DOHH2 (cell line): ENCODE measurements around the gene DCAF6.

ENCODE experiments used
- H3F3A ChIP-seq: fragments of 200-600 bp; sonication (generic), shearing (Covaris generic); 2 replicates; pipeline ENCODE4 v1.6.0; 2016; ENCODE audit warnings: antibody characterized with exemption, mild to moderate bottlenecking; ENCODE audit not compliant: control insufficient read depth, insufficient read depth
- H3K27ac ChIP-seq: fragments of 200-600 bp; sonication (generic); 2 replicates; pipeline ENCODE4 v1.5.1; 2014; ENCODE audit warnings: low read depth, mild to moderate bottlenecking, low read length, moderate library complexity
- H3K27me3 ChIP-seq: fragments of 200-600 bp; sonication (generic); 2 replicates; pipeline ENCODE4 v1.6.1; 2014; ENCODE audit warnings: mild to moderate bottlenecking, low read length, mixed read lengths; ENCODE audit not compliant: control insufficient read depth
- H3K36me3 ChIP-seq: fragments of 200-600 bp; sonication (generic); 2 replicates; pipeline ENCODE4 v1.6.1; 2014; ENCODE audit warnings: mild to moderate bottlenecking, low read length, moderate library complexity, mixed read lengths; ENCODE audit not compliant: control insufficient read depth
- H3K4me1 ChIP-seq: fragments of 200-600 bp; sonication (generic); 2 replicates; pipeline ENCODE4 v1.6.1; 2014; ENCODE audit warnings: mild to moderate bottlenecking, low read length, mixed read lengths; ENCODE audit not compliant: control insufficient read depth
- H3K4me2 ChIP-seq: fragments of 200-600 bp; sonication (generic); 2 replicates; pipeline ENCODE4 v1.6.0; 2014; ENCODE audit warnings: mild to moderate bottlenecking, low read length, moderate library complexity
- H3K4me3 ChIP-seq: fragments of 200-600 bp; sonication (generic); 2 replicates; pipeline ENCODE4 v1.5.1; 2014; ENCODE audit warnings: mild to moderate bottlenecking, low read length, mixed read lengths
- H3K79me2 ChIP-seq: fragments of 200-600 bp; sonication (generic); 2 replicates; pipeline ENCODE4 v1.6.1; 2014; ENCODE audit warnings: mild to moderate bottlenecking, low read length, mixed read lengths; ENCODE audit not compliant: control insufficient read depth
- H3K9me2 ChIP-seq: fragments of 200-600 bp; sonication (generic); replicated peaks from 2 replicates; pipeline ENCODE4 v1.6.1; 2014; ENCODE audit warnings: mild to moderate bottlenecking, low read length, mixed read lengths; ENCODE audit not compliant: control insufficient read depth
- H3K9me3 ChIP-seq: fragments of 200-600 bp; sonication (generic); 2 replicates; pipeline ENCODE4 v1.6.1; 2014; ENCODE audit warnings: antibody characterized with exemption, low read length, mixed read lengths; ENCODE audit not compliant: control insufficient read depth, insufficient read depth
- H4K20me1 ChIP-seq: fragments of 200-600 bp; sonication (generic); 2 replicates; pipeline ENCODE4 v1.6.0; 2014; ENCODE audit warnings: low read depth, mild to moderate bottlenecking, antibody characterized with exemption, low read length, moderate library complexity; ENCODE audit not compliant: control insufficient read depth, insufficient read depth
- CTCF ChIP-seq: fragments of 200-600 bp; sonication (generic); IDR thresholded peaks from one replicate; pipeline ENCODE4 v1.5.1; 2014; ENCODE audit warnings: antibody characterized with exemption, mild to moderate bottlenecking, low read depth, low read length; ENCODE audit not compliant: poor library complexity, severe bottlenecking
- EZH2phosphoT487 ChIP-seq: fragments of 200-600 bp; sonication (generic); IDR thresholded peaks from 2 replicates; pipeline ENCODE4 v1.6.1; 2017; ENCODE audit warnings: borderline replicate concordance, mild to moderate bottlenecking, antibody characterized with exemption, low read length, moderate library complexity, mixed read lengths

The DCAF6 gene

GRCh38 chr1:168105846-168106245 is 169.4 kb downstream of the DCAF6 start:
- Histone ChIP-seq H3K79me2 (no peaks in the 10 kb centered on the region), H3K4me1 (no peaks in the 10 kb centered on the region), H3K9me3 (no peaks in the 10 kb centered on the region), H3K4me3 (no peak overlapping the region), H4K20me1 (no peaks in the 10 kb centered on the region), H3K9me2 (no peaks in the 10 kb centered on the region), H3K27me3 (no peaks in the 10 kb centered on the region), H3K4me2 (no peak overlapping the region), H3K27ac (no peak overlapping the region), H3K36me3 (no peaks in the 10 kb centered on the region), H3F3A (no peaks in the 10 kb centered on the region)
- TF ChIP-seq CTCF, result no peak

- Histone ChIP-seq H4K20me1 (no peaks in the 10 kb centered on the region), H3K9me3 (no peaks in the 10 kb centered on the region), H3K36me3 (no peaks in the 10 kb centered on the region), H3K9me2 (no peaks in the 10 kb centered on the region), H3K27ac (no peak overlapping the region), H3K27me3 (0 out of 2 replicates have a peak, but pooled peaks cover 2% of the 10 kb centered on the region), H3K4me2 (no peak overlapping the region), H3F3A (no peaks in the 10 kb centered on the region), H3K4me1 (no peaks in the 10 kb centered on the region), H3K4me3 (no peak overlapping the region), H3K79me2 (no peaks in the 10 kb centered on the region)
- TF ChIP-seq EZH2phosphoT487, result no peak
- TF ChIP-seq CTCF, result no peak
Measured at GRCh38 chr1:168106274-168106673, 169.8 kb downstream of the DCAF6 start.

DNA sequence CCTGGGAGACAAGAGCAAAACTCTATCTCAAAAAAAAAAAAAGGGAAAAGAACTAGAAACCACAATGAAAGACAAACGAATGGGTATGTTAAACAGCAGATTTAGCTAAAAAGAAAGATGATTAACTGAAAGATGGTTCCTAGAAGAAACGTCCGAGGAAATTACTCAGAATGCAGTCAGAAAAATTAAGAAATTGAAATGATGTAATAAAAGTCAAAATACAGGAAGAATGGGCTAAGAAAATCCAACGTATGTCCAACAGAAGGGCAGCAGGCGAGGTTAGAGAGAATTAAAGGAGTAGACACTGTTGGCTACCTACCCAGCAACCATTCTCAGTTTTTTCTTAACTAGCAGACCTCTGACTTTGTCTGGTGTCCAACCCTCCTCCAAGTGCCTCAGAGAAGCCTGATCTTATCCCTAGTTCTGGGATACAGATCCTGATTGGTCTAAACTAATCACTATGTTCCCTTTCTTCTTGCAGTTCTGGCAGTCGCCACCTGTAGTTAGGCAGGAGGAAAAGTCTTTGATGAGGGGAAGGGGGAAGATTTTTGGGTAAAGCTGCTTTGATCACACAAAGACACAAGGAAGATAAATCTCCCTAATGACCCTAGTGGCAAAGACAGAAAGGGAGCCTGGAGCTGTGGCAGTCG is 174.5 kb downstream of the DCAF6 start:
- H3K79me2 ChIP-seq, result no peaks in the 10 kb centered on the region
- no peak overlapping the region for H3K4me2 ChIP-seq
- no peaks in the 10 kb centered on the region for H3K9me3 ChIP-seq
- H4K20me1 ChIP-seq, result no peaks in the 10 kb centered on the region
- H3K27ac ChIP-seq, result no peak overlapping the region
- H3K4me3 ChIP-seq, result no peak overlapping the region
- no peak for TF ChIP-seq CTCF
- no peaks in the 10 kb centered on the region for H3F3A ChIP-seq
- no peaks in the 10 kb centered on the region for H3K4me1 ChIP-seq
- H3K36me3 ChIP-seq, result no peaks in the 10 kb centered on the region
- H3K27me3 ChIP-seq, result 0 out of 2 replicates have a peak, but pooled peaks cover 2% of the 10 kb centered on the region
- no peaks in the 10 kb centered on the region for H3K9me2 ChIP-seq
